Sigmoid colon (tissue), 4 donors: Measurements from ENCODE around the gene AQR.

Experiments used
- CTCF ChIP-seq, 4 experiments: fragments of 450-650 bp in 3 of 4; fragments of 200-600 bp in 1 of 4; IDR thresholded peaks; one replicate each; pipeline ENCODE4 v1.5.1; 2016 to 2019; ENCODE audit warnings: antibody characterized with exemption in 4 of 4, mild to moderate bottlenecking in 3 of 4, moderate library complexity in 2 of 4
- EP300 ChIP-seq, 4 donors: sonication (generic); formaldehyde crosslinking; IDR thresholded peaks; one replicate each; pipeline ENCODE4 v1.6.1; 2017; ENCODE audit warnings: antibody characterized with exemption in 4 of 4
- POLR2A ChIP-seq, 2 donors: fragments of 450-650 bp; IDR thresholded peaks; one replicate each; pipeline ENCODE4 v1.6.1; 2016; ENCODE audit warnings: antibody characterized with exemption in 2 of 2, mild to moderate bottlenecking in 2 of 2, moderate library complexity in 2 of 2
- POLR2AphosphoS5 ChIP-seq, 4 donors: sonication (generic); formaldehyde crosslinking; IDR thresholded peaks; one replicate each; pipeline ENCODE4 v1.6.1; 2017; ENCODE audit warnings: antibody characterized with exemption in 4 of 4

GRCh38 chr15:34876640-34877039 lies 92.9 kb downstream of the AQR start:
- no peak for TF ChIP-seq CTCF (IDR thresholded peaks at IDR 0.05)
- no peak for TF ChIP-seq POLR2A (IDR thresholded peaks at IDR 0.05)
- no peak for TF ChIP-seq POLR2AphosphoS5 (IDR thresholded peaks at IDR 0.05)
- TF ChIP-seq EP300 (IDR thresholded peaks at IDR 0.05), result no peak
